LNCAP (cell line): ENCODE data around the gene SLC2A4RG.

Experiments used
- CTCF ChIP-seq: fragments of 450-650 bp; IDR thresholded peaks from 2 replicates; pipeline ENCODE4 v1.5.1; 2017; ENCODE audit warnings: mild to moderate bottlenecking

The SLC2A4RG gene

GRCh38 chr20:63767456-63767855, 27.9 kb downstream of the SLC2A4RG start:
- no peak for TF ChIP-seq CTCF

- no peak for TF ChIP-seq CTCF
These were observed 28.3 kb downstream of the SLC2A4RG start for GRCh38 chr20:63767886-63768285.

GRCh38 chr20:63768591-63769515, 29.3 kb downstream of the SLC2A4RG start:
- TF ChIP-seq CTCF = no peak

- no peak for TF ChIP-seq CTCF
These were observed 30.4 kb downstream of the SLC2A4RG start for GRCh38 chr20:63769891-63770474.

GRCh38 chr20:63771046-63771707, 31.6 kb downstream of the SLC2A4RG start:
- TF ChIP-seq CTCF = no peak

- no peak for TF ChIP-seq CTCF
These were observed 33.4 kb downstream of the SLC2A4RG start for GRCh38 chr20:63772781-63773518.

GRCh38 chr20:63773571-63774241, 34.1 kb downstream of the SLC2A4RG start:
- no peak for TF ChIP-seq CTCF
